PC-9 (cell line): ENCODE results near the gene TENM4. TPM values are rescaled to one million over a fixed set of nuclear protein-coding genes. Genes with fewer than 3 reads are reported as not detected.

Experiments
- BruUV-seq: library from RNA; stranded (reverse); fragments of 400-500 nt; replicated peaks from 2 replicates; lab custom pipeline; 2021; lab: Mats Ljungman, UMichigan
- CTCF ChIA-PET: fragments of 300-600 bp; sonication (Branson Sonifier 250); formaldehyde crosslinking; loops from one replicate; lab custom pipeline; 2022; ENCODE audit warnings: antibody characterized with exemption; lab: Charles Lee
- POLR2A ChIA-PET: fragments of 300-600 bp; sonication (Branson Sonifier 250); formaldehyde crosslinking; loops from one replicate; lab custom pipeline; 2022; ENCODE audit warnings: antibody characterized with exemption; ENCODE audit not compliant: unreplicated experiment; lab: Charles Lee
- DNase-seq, 2 experiments: peaks; one replicate each; pipeline versions ENCODE4 v3.0.0 to v3.0.0-alpha.2; 2015 to 2022; ENCODE audit warnings: mixed read lengths in 1 of 2
- H2AFZ ChIP-seq: fragments of 200-600 bp; sonication (generic); 2 replicates; pipeline ENCODE4 v1.8.1; 2017; ENCODE audit warnings: antibody characterized with exemption
- H3F3A ChIP-seq: fragments of 200-600 bp; sonication (generic); 2 replicates; pipeline ENCODE4 v1.8.1; 2017; ENCODE audit warnings: antibody characterized with exemption, mild to moderate bottlenecking, low read depth; ENCODE audit not compliant: insufficient read depth
- H3K27ac ChIP-seq: fragments of 200-600 bp; sonication (generic); 2 replicates; pipeline ENCODE4 v1.6.1; 2016; ENCODE audit warnings: mixed run types
- H3K27me3 ChIP-seq: fragments of 200-600 bp; sonication (generic); 2 replicates; pipeline ENCODE4 v1.6.1; 2016; ENCODE audit warnings: low read depth, mixed run types; ENCODE audit not compliant: insufficient read depth
- H3K36me3 ChIP-seq: fragments of 200-600 bp; sonication (generic); 2 replicates; pipeline ENCODE4 v1.6.1; 2016; ENCODE audit warnings: low read depth, mixed run types
- H3K4me1 ChIP-seq: fragments of 200-600 bp; sonication (generic); replicated peaks from 2 replicates; pipeline ENCODE4 v1.6.1; 2016; ENCODE audit warnings: mixed run types; ENCODE audit not compliant: insufficient read depth
- H3K4me2 ChIP-seq: fragments of 200-600 bp; sonication (generic); 2 replicates; pipeline ENCODE4 v1.6.1; 2017; ENCODE audit warnings: mixed run types
- H3K4me3 ChIP-seq: fragments of 200-600 bp; sonication (generic); 2 replicates; pipeline ENCODE4 v1.6.1; 2016; ENCODE audit warnings: mixed run types
- H3K79me2 ChIP-seq: fragments of 200-600 bp; sonication (generic); 2 replicates; pipeline ENCODE4 v1.6.1; 2017; ENCODE audit warnings: low read depth, mixed run types
- H3K9me2 ChIP-seq: fragments of 200-600 bp; sonication (generic); 2 replicates; pipeline ENCODE4 v1.8.1; 2017; ENCODE audit warnings: mild to moderate bottlenecking; ENCODE audit not compliant: insufficient read depth
- H3K9me3 ChIP-seq: fragments of 200-600 bp; sonication (generic); 2 replicates; pipeline ENCODE4 v1.8.1; 2016; ENCODE audit warnings: low read depth; ENCODE audit not compliant: insufficient read depth
- H4K20me1 ChIP-seq: fragments of 200-600 bp; sonication (generic); 2 replicates; pipeline ENCODE4 v1.8.1; 2017; ENCODE audit not compliant: insufficient read depth
- EZH2 ChIP-seq: fragments of 200-600 bp; sonication (generic); IDR thresholded peaks from 2 replicates; pipeline ENCODE4 v1.8.0; 2017; ENCODE audit warnings: antibody characterized with exemption, low read depth
- intact Hi-C: fragments of 100-400 bp; cut with micrococcal nuclease; formaldehyde crosslinking; loops from one replicate; pipeline ENCODE4 v1.10.0; 2022; ENCODE audit not compliant: unreplicated experiment
- total RNA-seq: library from RNA; stranded (reverse); gene quantifications from 2 replicates; pipeline ENCODE4 v1.2.3, GENCODE V29; 2021
- TF ChIP-seq, protein P1 (sequence below): fragments of 200-600 bp; sonication (generic); conservative IDR thresholded peaks from 2 replicates; pipeline ENCODE4 v1.6.1; 2017; ENCODE audit warnings: mixed run types, antibody characterized with exemption, mild to moderate bottlenecking, moderate library complexity

TENM4 gene
- total RNA-seq, 1 experiment from 2014 or later, result not detected

DNA sequence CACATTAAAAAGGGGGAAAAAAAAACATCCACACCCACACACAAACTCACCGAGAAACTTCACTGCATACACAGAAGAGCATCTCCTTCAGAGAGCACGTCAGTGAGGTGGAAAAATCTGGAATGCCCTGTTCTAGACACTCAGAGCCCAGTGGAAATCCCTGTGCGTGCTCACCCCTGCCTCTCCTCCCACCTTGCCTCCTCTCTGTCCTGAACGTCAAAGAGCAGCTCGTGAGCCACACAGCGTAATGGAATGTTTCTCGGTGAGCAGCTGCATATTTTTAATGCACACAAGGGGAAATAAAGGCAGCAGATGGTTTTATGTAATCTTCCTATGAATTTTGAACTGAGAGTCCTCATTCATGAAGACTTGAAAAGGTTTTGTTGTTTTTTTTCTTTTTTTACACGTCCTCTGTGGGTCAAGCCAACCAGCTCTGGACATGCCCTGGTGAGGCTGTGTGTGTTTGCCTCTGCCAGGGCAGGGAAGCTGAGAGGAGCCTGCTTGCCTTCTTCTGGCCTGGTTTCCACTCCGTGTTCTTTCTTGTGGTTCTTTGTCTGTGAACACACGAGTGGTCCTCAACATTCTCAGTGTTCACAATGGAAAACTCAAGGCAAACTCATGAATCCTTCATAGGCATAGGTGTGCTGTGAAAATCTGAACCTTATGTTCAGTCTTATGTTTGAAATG lies 219.2 kb downstream of the TENM4 start:
- Histone ChIP-seq H3K4me2 (no peak overlapping the region), H3K27ac (no peak overlapping the region), H3F3A (no peaks in the 10 kb centered on the region), H3K9me2 (no peaks in the 10 kb centered on the region), H2AFZ (no peak overlapping the region), H3K4me3 (no peak overlapping the region), H4K20me1 (no peaks in the 10 kb centered on the region), H3K36me3 (no peaks in the 10 kb centered on the region), H3K4me1 (no peaks in the 10 kb centered on the region), H3K79me2 (no peaks in the 10 kb centered on the region), H3K27me3 (peaks cover 41% of the 10 kb centered on the region), H3K9me3 (no peaks in the 10 kb centered on the region)
- BruUV-seq, result no TSS peak
- ChIA-PET CTCF (no interaction called here), POLR2A (no interaction called here)
- DNase-seq, result no peak
- intact Hi-C loops, result no loop called here
- TF ChIP-seq, protein P1, sequence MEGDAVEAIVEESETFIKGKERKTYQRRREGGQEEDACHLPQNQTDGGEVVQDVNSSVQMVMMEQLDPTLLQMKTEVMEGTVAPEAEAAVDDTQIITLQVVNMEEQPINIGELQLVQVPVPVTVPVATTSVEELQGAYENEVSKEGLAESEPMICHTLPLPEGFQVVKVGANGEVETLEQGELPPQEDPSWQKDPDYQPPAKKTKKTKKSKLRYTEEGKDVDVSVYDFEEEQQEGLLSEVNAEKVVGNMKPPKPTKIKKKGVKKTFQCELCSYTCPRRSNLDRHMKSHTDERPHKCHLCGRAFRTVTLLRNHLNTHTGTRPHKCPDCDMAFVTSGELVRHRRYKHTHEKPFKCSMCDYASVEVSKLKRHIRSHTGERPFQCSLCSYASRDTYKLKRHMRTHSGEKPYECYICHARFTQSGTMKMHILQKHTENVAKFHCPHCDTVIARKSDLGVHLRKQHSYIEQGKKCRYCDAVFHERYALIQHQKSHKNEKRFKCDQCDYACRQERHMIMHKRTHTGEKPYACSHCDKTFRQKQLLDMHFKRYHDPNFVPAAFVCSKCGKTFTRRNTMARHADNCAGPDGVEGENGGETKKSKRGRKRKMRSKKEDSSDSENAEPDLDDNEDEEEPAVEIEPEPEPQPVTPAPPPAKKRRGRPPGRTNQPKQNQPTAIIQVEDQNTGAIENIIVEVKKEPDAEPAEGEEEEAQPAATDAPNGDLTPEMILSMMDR, result no peak
- TF ChIP-seq EZH2, result no peak

DNA sequence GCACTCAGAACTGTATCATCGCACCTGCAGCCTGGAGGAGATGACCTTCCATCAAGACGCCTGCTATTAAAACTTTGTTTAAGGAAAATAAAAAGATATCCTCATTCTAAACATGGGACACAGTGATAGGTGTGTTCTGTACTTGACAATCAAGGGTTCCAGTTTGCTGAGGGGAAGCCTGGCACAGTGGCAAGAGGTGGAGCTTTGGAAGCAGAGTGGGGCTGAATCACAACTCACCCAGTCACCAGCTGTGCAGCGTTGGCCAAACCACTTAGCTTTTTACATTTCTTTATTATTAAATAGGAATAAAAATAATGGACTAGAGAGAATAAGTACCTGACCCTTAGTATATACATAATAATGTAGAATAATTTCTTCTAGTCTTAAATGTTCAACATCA lies 220.7 kb downstream of the TENM4 start:
- ChIA-PET CTCF (no interaction called here), POLR2A (no interaction called here)
- no peaks in the 10 kb centered on the region for H3K4me1 ChIP-seq
- BruUV-seq, result no TSS peak
- no peak for DNase-seq
- intact Hi-C loops, result no loop called here
- TF ChIP-seq EZH2, result no peak
- TF ChIP-seq, protein P1, result no peak
- H3F3A ChIP-seq, result no peaks in the 10 kb centered on the region
- no peaks in the 10 kb centered on the region for H4K20me1 ChIP-seq
- H3K79me2 ChIP-seq, result no peaks in the 10 kb centered on the region
- H3K9me2 ChIP-seq, result no peaks in the 10 kb centered on the region
- no peak overlapping the region for H2AFZ ChIP-seq
- no peak overlapping the region for H3K4me3 ChIP-seq
- H3K27ac ChIP-seq, result no peak overlapping the region
- H3K36me3 ChIP-seq, result no peaks in the 10 kb centered on the region
- peaks cover 44% of the 10 kb centered on the region for H3K27me3 ChIP-seq
- no peaks in the 10 kb centered on the region for H3K9me3 ChIP-seq
- H3K4me2 ChIP-seq, result no peak overlapping the region

DNA sequence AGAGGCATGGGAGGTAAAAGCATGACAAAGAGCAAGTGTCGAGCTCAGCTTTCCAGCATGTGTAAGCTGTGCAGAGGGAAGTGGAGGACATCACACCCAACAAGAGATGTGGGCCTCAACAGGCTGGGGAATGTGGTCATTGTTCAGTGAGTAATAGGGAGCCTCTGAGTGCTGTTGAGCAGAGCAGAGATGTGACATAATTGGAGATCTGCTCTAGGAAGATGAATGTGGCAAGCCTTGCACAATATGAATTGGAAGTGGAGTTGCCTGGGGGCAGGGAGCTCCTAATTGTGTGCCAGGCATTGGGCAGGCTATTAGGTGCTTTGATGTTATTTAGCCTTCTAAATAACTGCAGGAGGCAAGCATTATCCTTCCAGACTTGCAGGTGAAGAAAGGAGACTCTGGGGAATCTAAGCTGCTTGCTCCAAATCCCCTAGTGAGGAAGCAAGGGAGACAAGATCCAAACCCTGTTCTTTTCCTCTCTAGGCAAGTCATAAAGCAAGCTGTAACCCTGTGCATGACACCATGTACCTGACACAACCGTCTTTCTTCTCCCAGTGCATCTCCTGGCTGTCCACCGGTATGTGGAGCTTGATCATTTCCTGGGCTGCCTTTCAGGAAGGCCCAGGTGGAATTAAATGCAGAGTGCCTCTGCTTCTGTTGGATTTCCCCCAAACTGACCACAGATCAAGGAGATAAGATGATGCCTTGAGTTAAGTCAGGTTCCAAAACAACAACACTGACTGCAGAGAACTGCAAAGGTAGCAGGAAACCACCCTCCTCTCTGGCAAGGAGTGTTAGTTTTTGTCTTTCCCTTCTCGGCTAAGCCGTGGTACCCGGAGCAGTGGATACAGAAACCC lies 221.4 kb downstream of the TENM4 start:
- no peaks in the 10 kb centered on the region for H4K20me1 ChIP-seq
- H3K27me3 ChIP-seq, result peaks cover 48% of the 10 kb centered on the region
- no peak overlapping the region for H3K4me3 ChIP-seq
- H3K27ac ChIP-seq, result no peak overlapping the region
- H3K9me2 ChIP-seq, result no peaks in the 10 kb centered on the region
- TF ChIP-seq, protein P1, result no peak
- TF ChIP-seq EZH2, result no peak
- no TSS peak for BruUV-seq
- intact Hi-C loops, result no loop called here
- H3K79me2 ChIP-seq, result no peaks in the 10 kb centered on the region
- H3K36me3 ChIP-seq, result no peaks in the 10 kb centered on the region
- H2AFZ ChIP-seq, result no peak overlapping the region
- H3K4me2 ChIP-seq, result no peak overlapping the region
- ChIA-PET POLR2A (no interaction called here), CTCF (no interaction called here)
- no peaks in the 10 kb centered on the region for H3K4me1 ChIP-seq
- no peak for DNase-seq
- no peaks in the 10 kb centered on the region for H3K9me3 ChIP-seq
- no peaks in the 10 kb centered on the region for H3F3A ChIP-seq
